DOHH2 (cell line): ENCODE measurements around the gene MBOAT1.

Source experiments
- H3F3A ChIP-seq: fragments of 200-600 bp; sonication (generic), shearing (Covaris generic); 2 replicates; pipeline ENCODE4 v1.6.0; 2016; ENCODE audit warnings: antibody characterized with exemption, mild to moderate bottlenecking; ENCODE audit not compliant: control insufficient read depth, insufficient read depth
- H3K27ac ChIP-seq: fragments of 200-600 bp; sonication (generic); 2 replicates; pipeline ENCODE4 v1.5.1; 2014; ENCODE audit warnings: low read depth, mild to moderate bottlenecking, low read length, moderate library complexity
- H3K27me3 ChIP-seq: fragments of 200-600 bp; sonication (generic); 2 replicates; pipeline ENCODE4 v1.6.1; 2014; ENCODE audit warnings: mild to moderate bottlenecking, low read length, mixed read lengths; ENCODE audit not compliant: control insufficient read depth
- H3K36me3 ChIP-seq: fragments of 200-600 bp; sonication (generic); 2 replicates; pipeline ENCODE4 v1.6.1; 2014; ENCODE audit warnings: mild to moderate bottlenecking, low read length, moderate library complexity, mixed read lengths; ENCODE audit not compliant: control insufficient read depth
- H3K4me1 ChIP-seq: fragments of 200-600 bp; sonication (generic); 2 replicates; pipeline ENCODE4 v1.6.1; 2014; ENCODE audit warnings: mild to moderate bottlenecking, low read length, mixed read lengths; ENCODE audit not compliant: control insufficient read depth
- H3K4me2 ChIP-seq: fragments of 200-600 bp; sonication (generic); 2 replicates; pipeline ENCODE4 v1.6.0; 2014; ENCODE audit warnings: mild to moderate bottlenecking, low read length, moderate library complexity
- H3K4me3 ChIP-seq: fragments of 200-600 bp; sonication (generic); 2 replicates; pipeline ENCODE4 v1.5.1; 2014; ENCODE audit warnings: mild to moderate bottlenecking, low read length, mixed read lengths
- H3K79me2 ChIP-seq: fragments of 200-600 bp; sonication (generic); 2 replicates; pipeline ENCODE4 v1.6.1; 2014; ENCODE audit warnings: mild to moderate bottlenecking, low read length, mixed read lengths; ENCODE audit not compliant: control insufficient read depth
- H3K9me2 ChIP-seq: fragments of 200-600 bp; sonication (generic); replicated peaks from 2 replicates; pipeline ENCODE4 v1.6.1; 2014; ENCODE audit warnings: mild to moderate bottlenecking, low read length, mixed read lengths; ENCODE audit not compliant: control insufficient read depth
- H3K9me3 ChIP-seq: fragments of 200-600 bp; sonication (generic); 2 replicates; pipeline ENCODE4 v1.6.1; 2014; ENCODE audit warnings: antibody characterized with exemption, low read length, mixed read lengths; ENCODE audit not compliant: control insufficient read depth, insufficient read depth
- H4K20me1 ChIP-seq: fragments of 200-600 bp; sonication (generic); 2 replicates; pipeline ENCODE4 v1.6.0; 2014; ENCODE audit warnings: low read depth, mild to moderate bottlenecking, antibody characterized with exemption, low read length, moderate library complexity; ENCODE audit not compliant: control insufficient read depth, insufficient read depth
- CTCF ChIP-seq: fragments of 200-600 bp; sonication (generic); IDR thresholded peaks from one replicate; pipeline ENCODE4 v1.5.1; 2014; ENCODE audit warnings: antibody characterized with exemption, mild to moderate bottlenecking, low read depth, low read length; ENCODE audit not compliant: poor library complexity, severe bottlenecking
- EZH2phosphoT487 ChIP-seq: fragments of 200-600 bp; sonication (generic); IDR thresholded peaks from 2 replicates; pipeline ENCODE4 v1.6.1; 2017; ENCODE audit warnings: borderline replicate concordance, mild to moderate bottlenecking, antibody characterized with exemption, low read length, moderate library complexity, mixed read lengths

The MBOAT1 gene

GRCh38 chr6:20112241-20112640 lies 100.0 kb downstream of the MBOAT1 start:
- Histone ChIP-seq H3K4me1 (no peaks in the 10 kb centered on the region), H3K79me2 (no peaks in the 10 kb centered on the region), H3K27me3 (no peaks in the 10 kb centered on the region), H3F3A (no peaks in the 10 kb centered on the region), H3K9me3 (no peaks in the 10 kb centered on the region), H3K9me2 (no peaks in the 10 kb centered on the region), H3K36me3 (no peaks in the 10 kb centered on the region), H3K4me3 (no peak overlapping the region), H3K4me2 (no peak overlapping the region), H3K27ac (no peak overlapping the region), H4K20me1 (no peaks in the 10 kb centered on the region)
- TF ChIP-seq CTCF (no peak), EZH2phosphoT487 (no peak)

- no peaks in the 10 kb centered on the region for H3K4me1 ChIP-seq
- no peak overlapping the region for H3K4me3 ChIP-seq
- H3K79me2 ChIP-seq: no peaks in the 10 kb centered on the region
- H3K4me2 ChIP-seq: no peak overlapping the region
- H3K27me3 ChIP-seq: no peaks in the 10 kb centered on the region
- H3F3A ChIP-seq: no peaks in the 10 kb centered on the region
- no peaks in the 10 kb centered on the region for H3K9me2 ChIP-seq
- TF ChIP-seq CTCF (no peak), EZH2phosphoT487 (no peak)
- H3K27ac ChIP-seq: no peak overlapping the region
- H4K20me1 ChIP-seq: no peaks in the 10 kb centered on the region
- no peaks in the 10 kb centered on the region for H3K36me3 ChIP-seq
- H3K9me3 ChIP-seq: no peaks in the 10 kb centered on the region
Observed at GRCh38 chr6:20110478-20110877, 101.8 kb downstream of the MBOAT1 start.

GRCh38 chr6:20109526-20109925 lies 102.7 kb downstream of the MBOAT1 start:
- no peaks in the 10 kb centered on the region for H3K27me3 ChIP-seq
- H3F3A ChIP-seq: no peaks in the 10 kb centered on the region
- H3K4me2 ChIP-seq: no peak overlapping the region
- no peak overlapping the region for H3K4me3 ChIP-seq
- no peaks in the 10 kb centered on the region for H3K79me2 ChIP-seq
- TF ChIP-seq EZH2phosphoT487 (no peak), CTCF (no peak)
- no peaks in the 10 kb centered on the region for H3K9me2 ChIP-seq
- no peaks in the 10 kb centered on the region for H3K4me1 ChIP-seq
- no peaks in the 10 kb centered on the region for H3K9me3 ChIP-seq
- no peaks in the 10 kb centered on the region for H3K36me3 ChIP-seq
- H4K20me1 ChIP-seq: no peaks in the 10 kb centered on the region
- no peak overlapping the region for H3K27ac ChIP-seq

GRCh38 chr6:20105838-20106237 lies 106.4 kb downstream of the MBOAT1 start:
- no peaks in the 10 kb centered on the region for H3K9me3 ChIP-seq
- H3F3A ChIP-seq: no peaks in the 10 kb centered on the region
- H3K79me2 ChIP-seq: no peaks in the 10 kb centered on the region
- no peaks in the 10 kb centered on the region for H4K20me1 ChIP-seq
- no peak overlapping the region for H3K27ac ChIP-seq
- H3K9me2 ChIP-seq: no peaks in the 10 kb centered on the region
- H3K36me3 ChIP-seq: no peaks in the 10 kb centered on the region
- no peaks in the 10 kb centered on the region for H3K27me3 ChIP-seq
- no peak overlapping the region for H3K4me3 ChIP-seq
- H3K4me2 ChIP-seq: no peak overlapping the region
- no peak for TF ChIP-seq CTCF
- no peak for TF ChIP-seq EZH2phosphoT487
- no peaks in the 10 kb centered on the region for H3K4me1 ChIP-seq
